NCI-H2107 treated with DMSO at 0.1 percent for 48 hours (cell line): ENCODE results near the gene PPARD.
A peak's percentile ranks its signal among the peaks of the same experiment; 100 is the strongest.
"Not testable (repeated sequence)": the region's sequence is repeated elsewhere in the genome, so short reads cannot be mapped to it uniquely, and the experiment has no call there.

Experiments
- DNase-seq: peaks from one replicate; lab custom pipeline; 2025; ENCODE audit not compliant: unreplicated experiment; lab: John Stamatoyannopoulos, UW

Gene PPARD

DNA sequence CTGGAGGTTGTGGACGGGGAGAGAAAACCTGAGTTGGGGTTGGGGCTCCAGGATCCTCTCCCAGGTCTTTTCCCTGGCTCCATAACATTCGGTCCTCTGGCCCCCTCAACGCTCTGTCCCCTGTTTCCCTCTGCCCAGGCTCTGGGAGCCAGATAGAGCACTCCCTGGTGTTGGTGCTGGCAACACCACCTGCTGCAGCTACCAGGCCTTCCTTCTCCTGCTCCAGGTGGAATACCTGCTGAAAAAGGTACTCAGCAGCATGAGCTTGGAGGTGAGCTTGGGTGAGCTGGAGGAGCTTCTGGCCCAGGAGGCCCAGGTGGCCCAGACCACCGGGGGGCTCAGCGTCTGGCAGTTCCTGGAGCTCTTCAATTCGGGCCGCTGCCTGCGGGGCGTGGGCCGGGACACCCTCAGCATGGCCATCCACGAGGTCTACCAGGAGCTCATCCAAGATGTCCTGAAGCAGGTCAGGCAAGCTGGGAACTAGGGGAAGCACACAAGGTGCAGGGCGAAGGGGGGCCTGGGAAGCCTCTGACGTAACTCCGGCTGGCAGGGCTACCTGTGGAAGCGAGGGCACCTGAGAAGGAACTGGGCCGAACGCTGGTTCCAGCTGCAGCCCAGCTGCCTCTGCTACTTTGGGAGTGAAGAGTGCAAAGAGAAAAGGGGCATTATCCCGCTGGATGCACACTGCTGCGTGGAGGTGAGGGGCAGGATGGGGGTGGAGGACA lies 30.1 kb upstream of the PPARD start:
- no peak for DNase-seq

- DNase-seq: no peak
These were observed 29.6 kb upstream of the PPARD start for GRCh38 chr6:35312807-35313206.

DNA sequence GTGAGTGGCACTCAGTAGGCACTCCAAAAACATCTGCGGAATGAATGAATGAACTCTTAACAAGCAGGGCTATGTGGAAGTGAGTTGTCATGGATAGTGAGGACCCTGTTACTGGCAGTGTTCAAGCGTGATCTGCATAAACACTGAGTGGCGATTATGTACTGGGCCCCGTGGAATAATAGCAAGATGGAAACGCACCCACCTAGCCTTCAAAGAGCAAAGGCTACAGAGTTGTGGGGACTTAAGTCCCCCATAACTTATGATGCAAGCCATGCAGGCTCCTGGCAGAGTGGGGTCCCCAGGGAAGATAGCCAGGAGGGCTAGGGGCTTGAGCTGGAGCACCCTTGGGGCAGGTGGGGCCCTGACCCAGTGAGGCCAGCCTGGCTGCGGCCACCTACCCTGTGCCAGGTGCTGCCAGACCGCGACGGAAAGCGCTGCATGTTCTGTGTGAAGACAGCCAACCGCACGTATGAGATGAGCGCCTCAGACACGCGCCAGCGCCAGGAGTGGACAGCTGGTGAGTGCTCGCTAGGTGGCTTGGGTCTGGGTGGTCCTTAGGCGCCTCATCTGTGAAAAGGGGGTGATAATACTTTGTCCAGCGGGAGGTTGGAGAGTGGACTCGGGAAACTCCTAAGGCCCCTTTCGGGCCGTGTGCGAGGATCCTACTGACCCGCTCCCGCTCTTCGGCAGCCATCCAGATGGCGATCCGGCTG lies 24.7 kb upstream of the PPARD start:
- no peak for DNase-seq

GRCh38 chr6:35318196-35319171 lies 23.9 kb upstream of the PPARD start:
- peak; percentile 42 for DNase-seq

DNA sequence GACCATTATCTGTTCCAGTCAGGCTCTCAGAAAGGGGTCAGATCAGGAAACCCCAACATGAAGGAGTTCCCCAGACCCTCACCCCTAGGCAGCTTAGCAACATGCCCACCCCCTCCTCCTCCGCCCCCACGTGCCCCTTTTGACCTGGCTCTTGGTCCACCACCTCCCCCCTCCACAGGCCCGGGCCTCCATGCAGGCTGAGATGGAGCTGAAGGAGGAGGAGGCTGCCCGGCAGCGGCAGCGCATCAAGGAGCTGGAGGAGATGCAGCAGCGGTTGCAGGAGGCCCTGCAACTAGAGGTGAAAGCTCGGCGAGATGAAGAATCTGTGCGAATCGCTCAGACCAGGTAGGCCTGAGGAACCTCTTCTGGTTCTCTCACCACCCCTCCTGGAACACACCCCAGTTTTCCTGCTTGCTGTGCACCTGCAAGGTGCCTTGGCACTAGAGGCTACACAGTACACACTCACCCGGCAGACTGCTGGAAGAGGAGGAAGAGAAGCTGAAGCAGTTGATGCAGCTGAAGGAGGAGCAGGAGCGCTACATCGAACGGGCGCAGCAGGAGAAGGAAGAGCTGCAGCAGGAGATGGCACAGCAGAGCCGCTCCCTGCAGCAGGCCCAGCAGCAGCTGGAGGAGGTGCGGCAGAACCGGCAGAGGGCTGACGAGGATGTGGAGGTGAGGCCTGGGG lies 22.9 kb upstream of the PPARD start:
- DNase-seq: no peak

DNA sequence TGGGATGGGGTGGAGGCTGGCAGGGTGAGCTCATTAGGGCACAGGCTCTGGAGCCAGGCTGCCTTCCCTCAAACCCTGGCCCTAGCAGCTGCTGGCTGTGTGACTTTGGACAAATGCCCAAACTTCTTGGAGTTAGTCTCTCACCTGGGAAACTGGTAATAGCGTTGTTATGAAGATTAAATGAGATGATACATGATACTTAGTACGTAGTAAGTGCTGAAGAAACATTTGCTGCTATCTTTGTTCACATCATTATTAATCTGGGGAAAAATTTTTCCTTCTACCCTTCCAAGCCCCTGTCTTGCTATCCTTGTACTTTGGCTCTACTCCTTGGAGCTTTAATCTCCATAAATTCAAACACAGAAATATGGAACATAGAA lies 22.3 kb upstream of the PPARD start:
- no peak for DNase-seq

- DNase-seq: no peak
These were observed 21.3 kb upstream of the PPARD start for GRCh38 chr6:35321091-35321490.

- peak; percentile 48 for DNase-seq
These were observed 14.9 kb upstream of the PPARD start for GRCh38 chr6:35327349-35328027.

DNA sequence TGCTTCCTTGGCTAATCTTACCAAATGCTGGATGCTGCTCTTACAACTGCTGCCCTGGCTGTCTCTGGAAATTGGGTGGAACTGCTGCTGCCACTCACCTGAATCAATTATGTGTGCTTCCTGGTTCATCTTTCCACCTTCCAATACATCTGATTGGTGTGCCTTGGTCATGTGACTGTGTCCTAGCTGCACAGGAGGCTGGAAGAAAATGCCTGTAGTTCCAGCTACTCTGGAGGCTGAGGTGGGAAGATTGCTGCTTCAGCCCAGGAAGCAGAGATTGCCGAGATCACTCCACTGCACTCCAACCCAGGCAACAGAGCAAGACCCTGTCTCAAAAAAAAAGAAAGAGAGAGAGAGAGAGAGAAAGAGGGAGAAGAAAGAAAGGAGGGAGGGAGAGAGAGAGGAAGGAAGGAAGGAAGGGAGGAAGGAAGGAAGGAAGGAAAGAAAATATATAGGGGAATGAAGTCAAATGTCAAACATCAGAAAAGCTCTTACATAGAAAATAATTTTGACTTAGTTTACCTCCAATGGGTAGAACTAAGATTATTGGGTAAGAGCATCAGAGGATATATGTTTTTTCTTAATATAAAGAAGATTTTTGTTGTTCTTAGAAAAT lies 14.1 kb upstream of the PPARD start:
- DNase-seq: no peak

- DNase-seq: not testable (repeated sequence)
These were observed 13.4 kb upstream of the PPARD start for GRCh38 chr6:35328965-35329364.

GRCh38 chr6:35330541-35331119 lies 11.7 kb upstream of the PPARD start:
- no peak for DNase-seq

- peak; percentile 12 for DNase-seq
These were observed 10.1 kb upstream of the PPARD start for GRCh38 chr6:35332074-35332887.

DNA sequence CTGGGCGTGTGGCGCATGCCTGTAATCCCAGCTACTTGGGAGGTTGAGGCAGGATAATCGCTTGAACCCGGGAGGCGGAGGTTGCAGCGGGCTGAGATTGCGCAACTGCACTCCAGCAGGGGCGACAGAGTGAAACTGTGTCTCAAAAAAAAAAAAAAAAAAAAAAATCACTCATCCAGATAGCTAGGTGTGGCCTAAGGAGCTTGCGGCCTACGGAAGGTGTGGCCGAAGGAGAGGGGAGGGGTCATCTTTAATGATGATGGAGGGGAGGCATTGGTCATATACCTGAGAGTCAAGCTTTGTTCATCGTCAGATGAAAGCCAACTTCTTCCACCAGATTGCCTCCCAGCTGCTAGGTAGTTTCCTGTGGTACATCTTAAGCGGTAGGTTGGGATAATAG lies 801 bp upstream of the PPARD start:
- DNase-seq: no peak

- DNase-seq: no peak
These were observed 905 bp downstream of the PPARD start for GRCh38 chr6:35343092-35343834.

- DNase-seq: no peak
These were observed 1.6 kb downstream of the PPARD start for GRCh38 chr6:35343835-35344550.

DNA sequence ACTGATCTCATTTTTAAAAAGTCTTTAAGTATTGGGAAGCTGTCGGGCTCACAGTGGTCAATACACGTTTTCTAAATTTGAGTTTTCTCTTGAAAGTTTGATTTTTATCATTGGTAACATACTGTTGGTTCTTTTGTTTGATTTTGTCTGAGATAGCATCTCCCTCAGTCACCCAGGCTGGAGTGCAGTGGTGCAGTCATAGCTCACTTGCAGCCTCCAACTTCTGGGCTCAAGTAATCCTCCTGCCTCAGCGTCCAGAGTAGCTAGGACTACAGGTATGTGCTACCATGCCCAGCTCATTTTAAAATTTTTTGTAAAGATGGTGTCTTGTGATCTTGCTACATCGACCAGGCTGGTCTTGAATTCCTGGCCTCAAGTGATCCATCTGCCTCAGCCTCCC lies 9.1 kb downstream of the PPARD start:
- DNase-seq: no peak

DNA sequence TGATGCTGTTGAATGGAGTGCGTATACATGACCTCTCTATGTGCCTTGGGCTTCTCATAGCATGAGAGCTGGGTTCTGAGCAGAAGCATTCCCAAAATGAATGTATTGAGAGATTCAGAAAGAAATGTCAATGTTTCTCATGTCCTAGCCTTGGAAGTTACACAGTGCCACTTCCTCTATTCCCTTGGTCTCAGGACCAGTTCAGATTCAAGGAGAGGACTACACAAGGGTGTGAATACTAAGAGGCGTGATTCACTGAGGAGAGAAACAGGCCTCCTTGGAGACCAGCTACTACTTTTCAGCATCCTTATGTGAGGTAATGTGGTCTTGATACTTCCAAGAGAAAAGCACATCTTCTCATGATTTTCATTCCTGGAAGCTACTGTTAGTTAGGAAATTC lies 10.4 kb downstream of the PPARD start:
- no peak for DNase-seq
